HL-60 (cell line): ENCODE results near the gene DPEP3.

ENCODE experiments used
- CTCF ChIP-seq: IDR thresholded peaks from one replicate; pipeline ENCODE4 v1.5.1; 2011; ENCODE audit warnings: low read length, control low read depth, inconsistent platforms; ENCODE audit not compliant: insufficient read depth
- GABPA ChIP-seq: IDR thresholded peaks from 2 replicates; pipeline ENCODE4 v1.6.1; 2012; ENCODE audit warnings: low read depth
- POLR2AphosphoS5 ChIP-seq: IDR thresholded peaks from 2 replicates; pipeline ENCODE4 v1.6.1; 2012; ENCODE audit warnings: low read depth
- SPI1 ChIP-seq: IDR thresholded peaks from 2 replicates; pipeline ENCODE4 v1.6.1; 2012; ENCODE audit warnings: low read depth, mild to moderate bottlenecking, borderline replicate concordance
- TF ChIP-seq, protein P1 (sequence below): IDR thresholded peaks from 2 replicates; pipeline ENCODE4 v1.6.1; 2012; ENCODE audit warnings: low read depth; ENCODE audit not compliant: insufficient replicate concordance

DNA sequence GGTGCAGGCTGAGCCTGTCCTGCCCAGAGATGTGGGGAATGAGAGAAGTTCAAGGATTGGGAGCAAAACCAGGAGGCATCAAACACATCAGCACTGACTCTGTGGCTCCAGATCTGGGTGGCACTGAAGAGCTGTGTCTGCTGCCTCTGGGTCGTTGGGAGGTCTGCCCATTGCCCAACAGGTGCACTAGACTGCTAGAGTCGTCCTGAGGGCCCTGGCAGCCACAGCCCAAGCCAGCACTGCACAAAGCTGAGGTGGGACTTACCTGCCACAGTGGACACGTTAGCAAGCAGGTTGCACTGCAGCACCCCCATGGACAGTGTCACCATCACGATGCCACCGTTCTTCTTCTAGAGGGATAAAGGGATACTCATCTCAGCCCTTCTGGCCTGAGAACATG is 3.3 kb downstream of the DPEP3 start:
- no peak for TF ChIP-seq GABPA
- no peak for TF ChIP-seq CTCF
- TF ChIP-seq, protein P1, sequence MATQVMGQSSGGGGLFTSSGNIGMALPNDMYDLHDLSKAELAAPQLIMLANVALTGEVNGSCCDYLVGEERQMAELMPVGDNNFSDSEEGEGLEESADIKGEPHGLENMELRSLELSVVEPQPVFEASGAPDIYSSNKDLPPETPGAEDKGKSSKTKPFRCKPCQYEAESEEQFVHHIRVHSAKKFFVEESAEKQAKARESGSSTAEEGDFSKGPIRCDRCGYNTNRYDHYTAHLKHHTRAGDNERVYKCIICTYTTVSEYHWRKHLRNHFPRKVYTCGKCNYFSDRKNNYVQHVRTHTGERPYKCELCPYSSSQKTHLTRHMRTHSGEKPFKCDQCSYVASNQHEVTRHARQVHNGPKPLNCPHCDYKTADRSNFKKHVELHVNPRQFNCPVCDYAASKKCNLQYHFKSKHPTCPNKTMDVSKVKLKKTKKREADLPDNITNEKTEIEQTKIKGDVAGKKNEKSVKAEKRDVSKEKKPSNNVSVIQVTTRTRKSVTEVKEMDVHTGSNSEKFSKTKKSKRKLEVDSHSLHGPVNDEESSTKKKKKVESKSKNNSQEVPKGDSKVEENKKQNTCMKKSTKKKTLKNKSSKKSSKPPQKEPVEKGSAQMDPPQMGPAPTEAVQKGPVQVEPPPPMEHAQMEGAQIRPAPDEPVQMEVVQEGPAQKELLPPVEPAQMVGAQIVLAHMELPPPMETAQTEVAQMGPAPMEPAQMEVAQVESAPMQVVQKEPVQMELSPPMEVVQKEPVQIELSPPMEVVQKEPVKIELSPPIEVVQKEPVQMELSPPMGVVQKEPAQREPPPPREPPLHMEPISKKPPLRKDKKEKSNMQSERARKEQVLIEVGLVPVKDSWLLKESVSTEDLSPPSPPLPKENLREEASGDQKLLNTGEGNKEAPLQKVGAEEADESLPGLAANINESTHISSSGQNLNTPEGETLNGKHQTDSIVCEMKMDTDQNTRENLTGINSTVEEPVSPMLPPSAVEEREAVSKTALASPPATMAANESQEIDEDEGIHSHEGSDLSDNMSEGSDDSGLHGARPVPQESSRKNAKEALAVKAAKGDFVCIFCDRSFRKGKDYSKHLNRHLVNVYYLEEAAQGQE, result no peak
- no peak for TF ChIP-seq POLR2AphosphoS5
- TF ChIP-seq SPI1, result no peak
